ENCODE results near the gene MUC5AC.

Gene MUC5AC

DNA sequence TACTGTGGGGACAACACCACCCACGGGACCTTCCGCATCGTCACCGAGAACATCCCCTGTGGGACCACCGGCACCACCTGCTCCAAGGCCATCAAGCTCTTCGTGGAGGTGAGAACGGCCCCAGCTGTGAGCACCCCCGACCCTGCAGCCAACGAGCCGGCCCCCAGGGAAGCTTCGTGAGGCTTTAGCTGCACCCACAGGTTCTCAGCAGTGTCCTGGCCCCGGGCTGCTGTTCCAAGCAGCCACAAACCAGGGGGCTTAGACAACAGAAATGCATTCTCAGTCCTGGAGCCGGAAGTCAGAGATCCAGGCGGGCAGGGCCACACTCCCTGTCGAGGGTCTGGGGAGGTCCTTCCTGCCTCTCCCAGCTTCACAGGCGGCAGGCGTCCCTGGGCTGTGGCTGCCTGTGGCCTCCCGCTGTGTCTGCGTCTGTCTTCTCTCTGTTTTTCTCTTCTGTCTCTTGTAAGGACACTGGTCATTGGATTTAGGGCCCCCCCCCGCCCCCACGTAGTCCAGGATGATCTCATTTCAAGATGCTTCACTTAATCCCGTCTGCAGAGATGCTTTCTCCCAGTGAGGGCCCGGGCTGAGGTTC lies 77.7 kb downstream of the MUC5AC start:
- TF ChIP-seq POLR2A (IDR thresholded peaks at IDR 0.05; ENCODE audit: extremely low read depth, insufficient read length) (no peak), MYC (IDR thresholded peaks at IDR 0.05; ENCODE audit: low read depth, low read length) (no peak)
- TF ChIP-seq, protein P1, sequence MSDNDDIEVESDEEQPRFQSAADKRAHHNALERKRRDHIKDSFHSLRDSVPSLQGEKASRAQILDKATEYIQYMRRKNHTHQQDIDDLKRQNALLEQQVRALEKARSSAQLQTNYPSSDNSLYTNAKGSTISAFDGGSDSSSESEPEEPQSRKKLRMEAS (IDR thresholded peaks at IDR 0.05; ENCODE audit: low read depth, low read length), result no peak
- TF ChIP-seq, protein P2, sequence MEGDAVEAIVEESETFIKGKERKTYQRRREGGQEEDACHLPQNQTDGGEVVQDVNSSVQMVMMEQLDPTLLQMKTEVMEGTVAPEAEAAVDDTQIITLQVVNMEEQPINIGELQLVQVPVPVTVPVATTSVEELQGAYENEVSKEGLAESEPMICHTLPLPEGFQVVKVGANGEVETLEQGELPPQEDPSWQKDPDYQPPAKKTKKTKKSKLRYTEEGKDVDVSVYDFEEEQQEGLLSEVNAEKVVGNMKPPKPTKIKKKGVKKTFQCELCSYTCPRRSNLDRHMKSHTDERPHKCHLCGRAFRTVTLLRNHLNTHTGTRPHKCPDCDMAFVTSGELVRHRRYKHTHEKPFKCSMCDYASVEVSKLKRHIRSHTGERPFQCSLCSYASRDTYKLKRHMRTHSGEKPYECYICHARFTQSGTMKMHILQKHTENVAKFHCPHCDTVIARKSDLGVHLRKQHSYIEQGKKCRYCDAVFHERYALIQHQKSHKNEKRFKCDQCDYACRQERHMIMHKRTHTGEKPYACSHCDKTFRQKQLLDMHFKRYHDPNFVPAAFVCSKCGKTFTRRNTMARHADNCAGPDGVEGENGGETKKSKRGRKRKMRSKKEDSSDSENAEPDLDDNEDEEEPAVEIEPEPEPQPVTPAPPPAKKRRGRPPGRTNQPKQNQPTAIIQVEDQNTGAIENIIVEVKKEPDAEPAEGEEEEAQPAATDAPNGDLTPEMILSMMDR (IDR thresholded peaks at IDR 0.05; ENCODE audit: low read depth, low read length), result no peak
- no peak for DNase-seq (ENCODE audit: low read depth)
- H3K4me3 ChIP-seq (ENCODE audit: low read depth, low read length), result no peak overlapping the region

DNA sequence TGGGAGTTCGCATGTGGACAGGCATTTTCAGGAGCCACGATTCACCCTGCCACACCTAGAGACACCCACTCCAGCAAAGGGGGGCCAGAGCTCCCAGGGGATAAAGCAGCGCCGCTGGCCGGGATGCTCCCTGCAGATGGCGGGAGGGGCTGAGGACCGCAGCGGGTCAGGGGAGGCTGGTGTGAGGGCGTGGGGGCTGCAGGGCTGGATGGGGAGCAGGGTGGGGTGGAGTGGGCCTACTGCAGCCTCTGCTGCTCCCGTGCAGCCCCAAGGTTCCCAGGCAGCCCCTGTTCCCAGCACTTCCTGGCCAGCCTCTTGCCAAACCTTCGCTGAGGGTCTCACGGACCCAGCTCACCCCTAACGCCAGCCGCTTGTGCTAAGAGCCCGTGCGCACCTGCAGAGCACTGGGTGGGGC lies 78.2 kb downstream of the MUC5AC start:
- no peak for DNase-seq (ENCODE audit: low read depth)
- TF ChIP-seq MYC (IDR thresholded peaks at IDR 0.05; ENCODE audit: low read depth, low read length), result no peak
- TF ChIP-seq POLR2A (IDR thresholded peaks at IDR 0.05; ENCODE audit: extremely low read depth, insufficient read length), result no peak
- TF ChIP-seq, protein P2 (IDR thresholded peaks at IDR 0.05; ENCODE audit: low read depth, low read length), result no peak
- H3K4me3 ChIP-seq (ENCODE audit: low read depth, low read length), result no peak overlapping the region

DNA sequence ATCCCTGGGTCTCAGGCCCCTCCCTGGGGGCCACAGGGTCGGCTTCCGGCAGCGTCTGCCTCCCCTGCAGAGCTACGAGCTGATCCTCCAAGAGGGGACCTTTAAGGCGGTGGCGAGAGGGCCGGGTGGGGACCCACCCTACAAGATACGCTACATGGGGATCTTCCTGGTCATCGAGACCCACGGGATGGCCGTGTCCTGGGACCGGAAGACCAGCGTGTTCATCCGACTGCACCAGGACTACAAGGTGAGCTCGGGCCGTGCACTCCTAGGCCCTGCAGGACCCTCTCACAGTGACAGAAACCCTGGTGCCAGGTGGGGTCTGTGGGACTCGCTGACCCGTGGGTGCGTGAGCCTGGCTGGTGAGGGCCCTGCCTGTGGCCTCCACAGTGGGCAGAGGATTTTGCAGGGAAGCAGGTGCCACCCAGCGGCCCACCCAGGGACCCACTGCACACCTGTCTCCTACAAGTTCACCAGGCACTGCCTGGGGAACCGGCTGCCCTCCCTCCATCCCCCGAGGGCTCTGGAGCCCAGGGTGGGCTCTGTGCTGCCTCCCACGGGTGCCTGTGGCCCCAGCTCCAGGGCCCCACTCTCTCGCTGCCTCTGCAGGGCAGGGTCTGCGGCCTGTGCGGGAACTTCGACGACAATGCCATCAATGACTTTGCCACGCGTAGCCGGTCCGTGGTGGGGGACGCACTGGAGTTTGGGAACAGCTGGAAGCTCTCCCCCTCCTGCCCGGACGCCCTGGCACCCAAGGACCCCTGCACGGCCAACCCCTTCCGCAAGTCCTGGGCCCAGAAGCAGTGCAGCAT lies 78.8 kb downstream of the MUC5AC start:
- no peak for DNase-seq (ENCODE audit: low read depth)
- TF ChIP-seq POLR2A (IDR thresholded peaks at IDR 0.05; ENCODE audit: extremely low read depth, insufficient read length) (no peak), MYC (IDR thresholded peaks at IDR 0.05; ENCODE audit: low read depth, low read length) (no peak)
- TF ChIP-seq, protein P2 (IDR thresholded peaks at IDR 0.05; ENCODE audit: low read depth, low read length), result no peak
- TF ChIP-seq, protein P1 (IDR thresholded peaks at IDR 0.05; ENCODE audit: low read depth, low read length), result no peak
- no peak overlapping the region for H3K4me3 ChIP-seq (ENCODE audit: low read depth, low read length)

DNA sequence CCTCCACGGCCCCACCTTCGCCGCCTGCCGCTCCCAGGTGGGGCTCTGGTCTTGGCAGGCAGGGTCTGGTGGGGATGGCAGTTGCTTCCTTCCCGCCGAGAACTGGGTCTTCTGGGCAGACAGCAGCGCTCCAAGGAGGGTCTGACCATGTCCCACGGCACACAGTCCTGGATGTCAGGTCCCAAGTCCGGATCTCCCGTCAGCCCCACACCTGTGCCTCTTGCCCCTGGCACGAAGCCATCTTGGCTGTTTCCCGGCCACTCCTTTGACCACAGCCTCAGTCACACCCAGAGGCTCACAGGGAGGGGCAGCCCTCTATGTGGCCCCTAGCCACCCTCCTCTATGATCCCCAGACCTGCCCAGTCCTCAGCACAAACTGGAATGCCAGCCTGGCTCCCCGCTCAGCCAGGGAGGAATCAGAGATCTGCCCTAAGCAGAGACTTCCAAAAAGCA lies 79.4 kb downstream of the MUC5AC start:
- TF ChIP-seq, protein P1 (IDR thresholded peaks at IDR 0.05; ENCODE audit: low read depth, low read length), result no peak
- no peak for TF ChIP-seq POLR2A (IDR thresholded peaks at IDR 0.05; ENCODE audit: extremely low read depth, insufficient read length)
- TF ChIP-seq, protein P2 (IDR thresholded peaks at IDR 0.05; ENCODE audit: low read depth, low read length), result no peak
- TF ChIP-seq MYC (IDR thresholded peaks at IDR 0.05; ENCODE audit: low read depth, low read length), result no peak
- no peak for DNase-seq (ENCODE audit: low read depth)
- no peak overlapping the region for H3K4me3 ChIP-seq (ENCODE audit: low read depth, low read length)

- no peak for DNase-seq (ENCODE audit: low read depth)
- H3K4me3 ChIP-seq (ENCODE audit: low read depth, low read length), result no peak overlapping the region
- TF ChIP-seq, protein P2 (IDR thresholded peaks at IDR 0.05; ENCODE audit: low read depth, low read length), result no peak
- TF ChIP-seq, protein P1 (IDR thresholded peaks at IDR 0.05; ENCODE audit: low read depth, low read length), result no peak
- no peak for TF ChIP-seq MYC (IDR thresholded peaks at IDR 0.05; ENCODE audit: low read depth, low read length)
- no peak for TF ChIP-seq POLR2A (IDR thresholded peaks at IDR 0.05; ENCODE audit: extremely low read depth, insufficient read length)
Observed at GRCh38 chr11:1237851-1238250, 80.1 kb downstream of the MUC5AC start.

Measured in NB4 (cell line).